ENCODE measurements around the gene FUT8.

The FUT8 gene

DNA sequence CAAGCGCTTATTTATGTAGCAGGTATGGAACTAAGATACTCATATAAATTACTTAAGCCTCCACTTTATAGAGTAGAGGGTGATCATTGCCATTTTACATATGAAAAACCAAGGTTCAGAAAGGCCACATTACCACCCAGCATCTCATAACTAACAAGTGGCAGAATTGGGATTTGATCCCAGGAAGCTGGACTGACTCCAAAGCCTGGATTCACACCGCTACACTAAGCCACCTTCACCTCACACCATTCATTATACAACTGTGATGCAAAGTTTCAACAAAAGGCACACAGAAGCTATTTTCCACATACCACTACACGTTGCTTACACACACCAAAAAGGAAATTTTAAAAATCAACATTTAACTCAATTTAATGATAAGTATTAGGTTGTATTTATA is 370.6 kb downstream of the FUT8 start:
- no peak for DNase-seq

GRCh38 chr14:65783576-65783975 is 371.0 kb downstream of the FUT8 start:
- no peak for DNase-seq

DNA sequence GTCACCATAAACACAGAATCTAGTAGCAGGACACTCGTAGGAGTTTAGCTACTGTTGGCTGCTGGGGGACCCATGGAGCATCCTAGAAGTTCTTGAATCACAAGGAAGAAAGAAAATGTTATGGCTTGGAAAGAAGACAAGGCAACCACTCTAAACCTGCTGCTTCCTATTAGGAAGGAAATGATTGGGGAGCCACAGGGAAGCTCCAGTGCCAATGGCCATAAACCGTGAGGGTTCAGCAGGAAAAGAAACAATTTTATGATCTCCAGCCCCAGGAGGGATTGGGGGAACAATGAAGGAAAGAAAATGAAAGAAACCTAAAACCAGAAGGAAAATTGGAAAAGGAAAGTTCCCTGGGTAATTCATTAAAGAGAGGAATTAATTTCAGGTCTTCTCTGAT is 372.0 kb downstream of the FUT8 start:
- no peak for DNase-seq

DNA sequence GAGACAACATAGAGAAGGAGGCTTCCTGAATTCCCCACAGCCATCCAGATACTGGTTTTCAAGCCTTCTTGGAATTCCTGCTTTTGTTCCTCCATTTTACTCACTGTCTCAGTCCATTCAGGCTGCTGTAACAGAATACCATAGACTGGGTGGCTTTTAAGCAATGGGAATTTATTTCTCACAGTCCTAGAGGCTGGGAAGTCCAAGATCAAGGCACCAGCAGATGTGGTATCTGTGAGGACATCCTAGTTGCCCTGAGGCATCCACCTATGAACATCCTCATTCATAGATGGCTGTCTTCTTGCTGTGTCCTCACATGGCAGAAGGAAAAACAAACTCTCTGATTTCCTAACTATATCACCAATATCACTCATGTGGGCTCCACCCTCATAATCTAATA is 374.9 kb downstream of the FUT8 start:
- DNase-seq, result no peak

DNA sequence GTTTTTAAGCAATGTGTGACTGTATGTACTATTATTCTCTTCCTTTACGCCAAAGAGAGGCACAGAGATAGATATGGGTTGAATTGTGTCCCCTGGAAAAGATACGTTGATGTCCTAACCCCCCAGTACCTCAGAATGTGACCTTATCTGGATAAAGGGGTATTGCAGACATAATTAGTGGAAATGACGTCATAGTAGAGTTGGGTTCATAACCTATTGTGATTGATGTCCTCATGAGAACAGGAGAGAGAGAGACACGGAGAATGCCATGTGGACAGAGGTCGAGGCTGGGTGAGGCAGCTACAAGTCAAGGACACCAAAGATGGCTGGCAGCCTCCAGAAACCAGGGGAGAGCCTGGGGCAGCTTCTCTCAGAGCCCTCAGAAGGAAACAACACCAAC is 376.3 kb downstream of the FUT8 start:
- DNase-seq, result no peak

DNA sequence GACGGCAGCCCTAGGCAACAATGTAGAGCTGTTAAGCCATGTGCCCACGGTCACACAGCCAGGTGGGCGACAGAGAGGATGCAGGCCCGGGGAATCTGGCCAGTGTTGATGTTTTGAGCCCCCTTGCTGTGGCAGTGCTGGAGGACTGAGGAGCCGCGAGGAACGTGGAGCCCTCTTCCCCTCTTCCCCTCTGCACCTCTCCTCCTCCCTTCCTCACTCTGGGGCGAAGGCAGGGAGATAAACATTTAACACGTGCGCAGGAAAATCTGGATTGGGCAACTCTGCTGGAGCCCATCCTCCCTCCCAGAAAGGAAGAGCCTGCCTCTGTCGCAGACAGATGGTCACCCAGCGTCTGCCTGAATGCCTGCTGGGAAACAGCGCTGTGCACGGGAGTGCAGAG is 376.8 kb downstream of the FUT8 start:
- no peak for DNase-seq

DNA sequence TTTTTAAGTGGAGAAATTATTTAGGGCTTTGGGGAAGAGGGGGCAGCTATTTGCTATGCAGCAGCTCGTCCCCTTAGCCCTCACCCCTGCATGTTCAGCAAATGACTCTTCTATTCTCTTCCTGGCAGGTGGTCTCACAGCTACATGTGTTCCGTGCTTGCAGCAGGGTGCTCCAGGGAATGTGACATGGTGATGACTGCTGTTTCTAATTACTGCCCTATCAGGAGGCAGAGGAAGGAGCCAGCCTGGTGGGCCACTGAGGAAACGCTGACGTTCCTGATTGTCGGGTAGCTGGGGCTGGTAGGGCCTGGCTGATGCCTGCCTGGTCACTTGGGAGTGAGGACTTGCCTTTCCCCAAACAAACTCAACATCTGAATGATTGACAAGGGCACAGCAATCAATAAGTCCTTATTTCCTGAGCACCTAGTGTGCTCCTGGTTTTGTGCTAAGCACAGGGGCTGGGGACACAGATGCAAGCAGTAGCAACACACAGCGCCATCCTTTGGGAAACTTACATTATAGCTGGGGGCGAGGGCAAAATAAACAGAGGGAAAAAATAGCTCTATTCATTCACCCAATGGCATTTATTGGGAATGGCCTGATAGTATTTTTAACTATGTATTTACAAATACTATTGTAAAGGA is 377.8 kb downstream of the FUT8 start:
- DNase-seq, result no peak

GRCh38 chr14:65791191-65791981 is 378.9 kb downstream of the FUT8 start:
- peak in 2 of 4 experiments; percentile 20 to 35 for DNase-seq

DNA sequence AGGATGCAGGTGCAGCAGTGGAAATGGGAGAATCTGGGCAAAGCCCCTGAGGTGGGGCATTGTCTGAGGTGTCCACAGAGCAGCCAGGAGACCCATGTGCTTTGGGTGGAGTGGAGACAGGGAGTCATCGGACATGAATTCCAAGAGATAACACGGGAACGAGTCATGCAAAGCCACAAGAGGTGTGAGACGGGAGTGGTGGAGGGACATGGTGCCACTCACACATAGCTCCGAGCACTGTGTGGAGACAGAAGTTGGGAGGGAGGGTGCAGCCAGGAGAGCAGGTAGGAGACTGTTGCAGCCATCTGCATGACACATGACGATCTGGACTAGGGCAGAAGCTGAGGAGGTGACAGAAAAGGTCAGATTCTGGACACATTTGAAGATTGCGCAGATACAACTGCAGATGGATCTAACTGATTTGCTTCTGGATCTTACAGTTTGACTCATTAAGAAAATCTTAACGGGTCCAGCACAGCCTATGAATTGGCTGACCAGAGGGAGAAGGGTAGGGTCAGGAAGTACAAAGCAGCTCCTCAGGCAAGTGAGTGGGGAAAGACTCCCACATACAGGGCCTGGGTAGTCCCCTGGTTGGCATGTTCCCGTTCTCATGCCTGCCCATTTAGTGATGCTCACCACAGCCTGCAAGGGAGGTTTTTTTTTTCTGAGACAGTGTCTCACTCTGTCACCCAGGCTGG is 379.8 kb downstream of the FUT8 start:
- no peak for DNase-seq

Data from activated CD4-positive, CD25-positive, alpha-beta regulatory T cell (primary cell).